NCI-H187 (cell line): Measurements from ENCODE around the gene DDRGK1.

ENCODE experiments used
- DNase-seq, 2 experiments: peaks; one replicate each; lab custom pipeline; 2025; lab: John Stamatoyannopoulos, UW

Gene DDRGK1

DNA sequence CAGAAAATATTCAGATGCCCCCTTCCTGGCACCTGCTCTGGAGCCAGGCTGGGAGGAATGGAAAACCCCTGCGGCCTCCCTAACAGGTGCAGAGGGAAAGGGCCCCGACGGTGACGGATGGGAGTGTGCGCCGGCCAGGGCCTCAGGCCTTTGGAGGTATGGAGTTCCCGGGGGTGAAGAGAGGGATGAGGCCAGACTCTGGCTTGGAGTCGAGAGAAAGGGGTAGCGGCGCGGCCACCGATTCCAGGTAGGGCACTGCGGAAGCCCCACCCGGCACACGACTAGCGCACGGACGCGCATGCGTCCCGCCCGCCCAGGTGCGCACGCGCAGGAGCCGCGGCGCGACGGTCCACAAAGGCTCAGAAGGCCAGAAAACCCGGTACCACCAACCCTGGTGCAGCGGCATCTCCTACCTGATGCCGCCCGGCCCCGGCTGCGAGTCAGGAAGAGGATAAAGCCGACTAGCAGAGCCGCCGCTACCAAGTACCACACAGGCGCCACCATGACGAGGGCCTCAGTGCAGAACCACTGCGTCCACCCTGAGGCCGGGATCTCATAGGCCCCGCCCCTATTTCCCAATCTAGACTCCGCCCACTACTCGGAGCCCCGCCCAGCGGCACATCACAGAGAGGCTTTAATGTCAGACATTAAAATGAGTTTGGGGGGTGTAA lies at the start of gene DDRGK1:
Gene DDRGK1, minus strand, starts transcription at position 559 of the 671 bp plus-strand sequence. Its CDS starts 55 bp downstream, at position 504.
- DNase-seq, result peak; percentile 77 to 97

DNA sequence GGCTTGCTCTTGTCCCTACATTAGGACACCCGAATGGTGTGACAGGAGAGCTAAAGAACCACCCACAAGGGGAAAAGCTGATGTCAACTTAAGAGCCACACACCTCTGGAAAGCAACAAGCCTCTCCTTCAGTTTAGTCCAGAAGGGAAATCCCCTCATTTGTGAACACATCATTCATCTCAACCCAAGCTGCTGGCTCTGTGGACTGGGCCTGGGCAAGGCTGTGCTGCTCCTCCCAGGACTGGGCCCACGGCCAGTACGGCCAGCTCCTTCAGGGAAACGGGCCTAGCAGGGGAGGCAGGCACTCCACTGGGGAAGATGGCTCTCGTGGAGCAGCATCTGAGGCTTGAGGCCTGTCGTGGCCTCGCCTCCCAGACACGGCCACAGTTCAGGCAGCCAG lies 47.3 kb upstream of the DDRGK1 start:
- DNase-seq, result no peak

GRCh38 chr20:3250091-3250504 lies 45.6 kb upstream of the DDRGK1 start:
- DNase-seq, result no peak

GRCh38 chr20:3248993-3249347 lies 44.5 kb upstream of the DDRGK1 start:
- no peak for DNase-seq

- DNase-seq, result no peak
These were observed 43.9 kb upstream of the DDRGK1 start for GRCh38 chr20:3248167-3248992.

GRCh38 chr20:3247638-3248037 lies 43.2 kb upstream of the DDRGK1 start:
- DNase-seq, result no peak

DNA sequence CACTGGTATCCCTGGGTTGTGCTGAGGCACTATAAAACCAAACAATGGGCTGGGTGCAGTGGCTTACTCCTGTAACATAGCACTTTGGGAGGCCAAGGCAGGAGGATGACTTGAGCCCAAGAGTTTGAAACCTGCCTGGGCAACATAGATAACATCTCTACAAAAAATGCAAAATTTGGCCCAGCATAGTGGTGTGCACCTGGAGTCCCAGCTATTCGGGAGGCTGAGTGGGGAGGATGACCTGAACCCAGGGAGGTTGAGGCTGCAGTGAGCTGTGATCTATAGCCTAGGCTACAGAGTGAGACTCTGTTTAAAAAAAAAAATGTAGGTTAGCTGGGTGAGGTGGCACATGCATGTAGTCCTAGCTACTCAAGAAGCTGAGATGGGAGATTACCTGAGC lies 42.2 kb upstream of the DDRGK1 start:
- no peak for DNase-seq

DNA sequence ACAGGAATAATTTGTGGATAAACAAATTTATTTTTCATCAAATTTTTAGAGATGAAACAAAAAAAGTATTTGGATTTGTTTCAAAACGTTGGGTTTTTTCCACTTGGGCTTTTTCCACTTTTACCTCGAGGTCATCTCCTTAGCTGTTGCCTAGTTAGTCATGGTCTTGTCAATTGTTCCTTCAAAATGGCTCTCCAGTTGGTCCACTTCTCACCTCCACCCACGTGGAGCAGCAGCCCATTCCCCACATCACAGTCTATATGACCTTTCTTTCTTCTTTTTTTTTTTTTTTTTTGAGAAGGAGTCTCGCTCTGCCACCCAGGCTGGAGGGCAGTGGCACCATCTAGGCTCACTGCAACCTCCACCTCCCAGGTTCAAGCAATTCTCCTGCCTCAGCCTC lies 41.2 kb upstream of the DDRGK1 start:
- DNase-seq, result no peak

DNA sequence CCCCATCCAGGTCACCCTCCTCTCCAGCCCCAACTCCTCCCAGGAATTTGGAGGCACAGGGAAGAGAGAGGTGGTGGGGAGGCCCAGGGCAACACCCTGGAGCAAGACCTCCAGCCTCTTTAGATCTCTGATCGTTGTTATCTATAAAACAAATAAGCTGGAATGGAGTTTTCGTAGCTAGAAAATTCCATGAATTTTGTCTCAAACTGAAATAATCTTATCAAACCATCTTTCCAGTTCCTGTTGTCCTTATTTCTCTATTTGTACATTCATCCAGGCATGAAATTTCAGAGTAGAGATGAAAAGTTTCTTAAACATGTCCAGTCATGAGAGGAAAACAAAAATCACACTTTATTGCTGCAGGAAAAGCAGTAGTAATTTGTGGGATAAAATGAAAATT lies 40.7 kb upstream of the DDRGK1 start:
- no peak for DNase-seq

DNA sequence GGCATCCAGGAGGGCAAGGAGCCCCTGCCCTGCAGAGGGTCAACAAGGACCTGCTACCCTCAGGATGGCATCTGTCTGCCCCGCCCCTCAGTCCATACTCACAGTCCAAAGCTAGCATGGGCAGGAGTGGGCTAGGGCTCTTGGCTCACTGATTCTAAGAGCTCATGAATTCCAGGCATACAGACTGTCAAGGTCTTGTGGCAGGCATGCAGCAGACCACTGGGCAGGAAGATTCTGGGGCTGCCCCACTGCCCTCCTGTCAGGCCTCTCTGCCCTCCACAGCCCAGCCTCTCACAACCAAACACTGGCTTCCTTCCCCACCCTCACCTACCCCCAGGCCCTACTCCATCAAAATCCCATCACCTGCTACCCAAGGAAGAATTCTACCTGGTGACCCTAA lies 40.1 kb upstream of the DDRGK1 start:
- DNase-seq, result no peak

- no peak for DNase-seq
These were observed 39.4 kb upstream of the DDRGK1 start for GRCh38 chr20:3243718-3244358.

DNA sequence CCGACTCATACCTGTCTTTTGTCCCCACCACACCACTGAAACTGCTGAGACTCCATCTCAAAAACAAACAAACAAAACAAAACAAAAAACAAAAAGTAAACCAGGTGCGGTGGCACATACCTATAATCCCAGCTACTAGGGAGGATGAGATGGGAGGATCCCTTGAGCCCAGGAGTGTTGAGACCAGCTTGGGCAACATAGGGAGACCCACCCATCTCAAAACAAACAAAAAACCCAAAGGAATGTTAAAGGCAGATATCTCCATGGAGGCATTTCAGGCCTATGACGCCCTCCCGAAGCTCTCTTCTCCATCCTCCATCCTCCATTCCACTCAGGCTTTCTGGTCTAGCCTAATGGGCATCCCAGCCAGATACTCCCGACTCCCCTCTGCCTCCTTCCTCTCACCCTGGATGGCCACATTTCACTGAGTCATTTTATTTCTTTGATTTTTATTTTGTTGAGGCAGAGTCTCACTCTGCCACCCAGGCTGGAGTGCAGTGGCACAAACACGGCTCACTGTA lies 37.8 kb upstream of the DDRGK1 start:
- DNase-seq, result no peak

GRCh38 chr20:3240776-3241363 lies 36.4 kb upstream of the DDRGK1 start:
- DNase-seq, result no peak

DNA sequence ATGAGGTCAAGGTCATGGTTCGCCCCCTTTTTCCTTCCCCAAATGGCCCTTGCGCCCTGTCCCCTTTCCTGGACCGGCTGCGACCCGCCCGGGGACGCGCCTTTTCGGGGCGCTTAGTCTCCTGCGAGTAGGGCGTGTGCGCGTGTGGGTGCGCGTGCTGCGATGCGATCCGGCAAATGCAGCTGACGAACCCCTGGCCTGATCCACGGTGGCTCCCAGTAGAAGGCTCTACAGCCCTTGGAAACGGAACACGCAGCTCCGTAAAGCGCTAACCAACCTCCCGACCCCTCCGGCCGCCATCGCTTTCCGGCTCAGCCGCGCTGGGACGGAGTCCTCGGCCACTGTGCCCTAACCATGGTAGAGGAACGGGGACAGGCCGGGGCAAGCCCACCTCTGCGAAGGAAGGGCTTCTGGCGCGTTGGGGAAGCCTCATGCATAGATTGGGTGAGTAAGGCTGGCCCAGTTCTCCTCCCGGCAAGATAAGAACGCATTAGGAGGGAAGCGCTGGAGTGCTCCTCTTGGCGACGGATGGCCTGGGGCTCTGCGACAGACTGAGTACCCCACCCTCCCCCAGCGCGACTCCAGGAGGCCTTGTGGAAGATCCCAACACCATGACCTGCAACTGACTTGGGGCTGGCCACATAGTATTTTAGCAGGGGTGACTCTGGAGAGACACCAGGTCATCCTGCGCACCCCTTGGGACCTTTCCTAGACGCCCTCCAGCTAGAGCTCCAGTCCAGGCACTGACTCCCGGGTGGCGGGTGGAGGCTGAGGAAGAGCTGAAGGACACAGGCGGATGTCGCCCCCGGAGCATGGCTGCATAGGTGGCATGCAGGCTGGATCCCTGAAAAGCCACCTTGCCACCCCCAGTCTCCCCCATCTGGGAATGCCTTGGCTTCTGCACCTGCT lies 35.6 kb upstream of the DDRGK1 start:
- no peak for DNase-seq

GRCh38 chr20:3239026-3239866 lies 34.8 kb upstream of the DDRGK1 start, which contains the start of gene SLC4A11:
Gene SLC4A11 (minus strand): TSS chr20:3239190. CDS start chr20:3239137, 53 bp downstream.
- DNase-seq, result peak in 1 of 2 experiments; percentile 38

- DNase-seq, result no peak
These were observed 34.1 kb upstream of the DDRGK1 start for GRCh38 chr20:3238616-3239025.

DNA sequence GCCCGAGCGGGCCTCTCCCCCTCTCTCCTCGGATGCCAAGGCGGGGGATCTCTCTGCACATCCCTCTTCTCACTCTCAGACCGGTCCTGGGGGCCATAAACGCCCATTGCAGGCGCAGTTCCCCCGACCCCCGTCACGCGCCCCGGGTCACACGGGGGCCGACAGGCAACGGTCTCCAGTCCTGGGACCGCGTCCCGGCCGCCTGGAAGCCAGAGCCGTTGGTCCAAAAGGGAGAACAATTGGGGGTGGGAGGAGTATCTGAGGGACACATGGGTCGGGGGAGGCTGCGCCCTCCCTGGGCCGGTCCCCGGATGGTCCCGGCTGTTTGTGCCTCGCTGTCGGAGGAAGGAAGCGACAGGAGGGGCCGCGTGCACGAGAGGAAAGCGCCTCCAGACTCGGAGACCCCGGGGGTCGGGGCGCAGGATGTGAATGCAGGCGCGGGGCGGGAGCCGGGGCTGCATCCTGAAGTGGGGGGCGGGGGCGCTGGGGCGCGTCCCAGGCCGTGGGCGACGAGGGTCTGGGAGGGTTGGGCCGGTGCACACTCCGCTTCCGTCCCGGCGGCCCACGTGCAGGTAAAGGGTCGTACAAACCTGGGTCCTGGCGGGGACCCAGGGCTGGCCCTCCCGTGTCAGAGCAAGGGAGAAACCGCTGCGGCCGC lies 33.6 kb upstream of the DDRGK1 start:
- no peak for DNase-seq

GRCh38 chr20:3237011-3237957 lies 32.8 kb upstream of the DDRGK1 start:
- DNase-seq, result no peak
